B cell (primary cell): ENCODE measurements around the gene FAM186B. TPM values are rescaled to one million over a fixed set of nuclear protein-coding genes. Genes with fewer than 3 reads are reported as not detected.

Experiments
- ATAC-seq: fragments of 200-7000 bp; cut with Tn5 transposase; one replicate; pipeline ENCODE4 v1.10.0; 2021; ENCODE audit warnings: low read depth, mild to moderate bottlenecking, moderate number of reproducible peaks, moderate library complexity
- CTCF ChIA-PET: fragments of 350-600 bp; sonication (Branson Sonifier 250); formaldehyde crosslinking; loops from one replicate; lab custom pipeline; 2021; ENCODE audit warnings: antibody characterized with exemption, inconsistent platforms; lab: Charles Lee
- POLR2A ChIA-PET: fragments of 350-600 bp; sonication (Branson Sonifier 250); formaldehyde crosslinking; loops from one replicate; lab custom pipeline; 2021; ENCODE audit warnings: antibody characterized with exemption; lab: Charles Lee
- DNase-seq: peaks from one replicate; pipeline ENCODE4 v3.0.0; 2013
- H2AFZ ChIP-seq: 2 replicates; pipeline ENCODE4 v1.6.1; 2012; ENCODE audit warnings: mild to moderate bottlenecking, low read depth, low read length; ENCODE audit not compliant: insufficient read depth, poor library complexity, severe bottlenecking
- H3K27ac ChIP-seq, 2 donors: 1 replicate in 1 of 2; 2 replicates in 1 of 2; pipeline ENCODE4 v1.5.1; 2012 to 2013; ENCODE audit warnings: low read length in 2 of 2, mild to moderate bottlenecking in 2 of 2, moderate library complexity in 1 of 2
- H3K27me3 ChIP-seq, 4 experiments: fragments of 200-600 bp in 1 of 4; sonication (generic) in 1 of 4; replicated peaks in 1 of 4; 1 replicate in 2 of 4; 2 replicates in 2 of 4; pipeline versions ENCODE4 v1.6.1 to v1.7.0; 2013 to 2016; ENCODE audit warnings: low read length in 3 of 4, mild to moderate bottlenecking in 2 of 4, mixed read lengths in 1 of 4, moderate library complexity in 1 of 4; ENCODE audit not compliant: insufficient read depth in 4 of 4, control insufficient read depth in 3 of 4; ENCODE audit errors: control extremely low read depth in 1 of 4
- H3K36me3 ChIP-seq, 2 experiments: replicated peaks in 1 of 2; 1 replicate in 1 of 2; 2 replicates in 1 of 2; pipeline versions ENCODE4 v1.6.1 to v1.7.1; 2013; ENCODE audit warnings: low read length in 1 of 2; ENCODE audit not compliant: insufficient read depth in 2 of 2, control insufficient read depth in 1 of 2; ENCODE audit errors: control extremely low read depth in 1 of 2, extremely low read depth in 1 of 2
- H3K4me1 ChIP-seq, 2 donors: fragments of 200-600 bp in 1 of 2; sonication (generic) in 1 of 2; 1 replicate in 1 of 2; 2 replicates in 1 of 2; pipeline versions ENCODE4 v1.5.1 to v1.6.1; 2013 to 2017; ENCODE audit warnings: low read length in 2 of 2; ENCODE audit not compliant: control insufficient read depth in 2 of 2, insufficient read depth in 2 of 2
- H3K4me2 ChIP-seq: replicated peaks from 2 replicates; pipeline ENCODE3; 2012; ENCODE audit warnings: mild to moderate bottlenecking, low read depth, low read length; ENCODE audit not compliant: poor library complexity, severe bottlenecking
- H3K4me3 ChIP-seq, 5 experiments: fragments of 200-600 bp in 1 of 5; sonication (generic) in 1 of 5; 1 replicate in 3 of 5; 2 replicates in 2 of 5; pipeline versions ENCODE4 v1.5.1 to v1.7.0; 2011 to 2016; ENCODE audit warnings: low read length in 4 of 5, mild to moderate bottlenecking in 4 of 5, low read depth in 2 of 5, control low read depth in 1 of 5, moderate library complexity in 1 of 5; ENCODE audit not compliant: insufficient read depth in 1 of 5; ENCODE audit errors: control extremely low read depth in 1 of 5, extremely low read depth in 1 of 5
- H3K79me2 ChIP-seq: fragments of 200-600 bp; sonication (generic); one replicate; pipeline ENCODE4 v1.6.0; 2016; ENCODE audit warnings: low read length; ENCODE audit not compliant: control insufficient read depth, insufficient read depth
- H3K9ac ChIP-seq: fragments of 200-600 bp; sonication (generic); 2 replicates; pipeline ENCODE4 v1.6.1; 2017; ENCODE audit warnings: mild to moderate bottlenecking, low read length, moderate library complexity
- H3K9me3 ChIP-seq, 3 donors: one replicate each; pipeline versions ENCODE4 v1.6.1 to v1.7.1; 2013; ENCODE audit warnings: low read length in 2 of 3; ENCODE audit not compliant: control insufficient read depth in 2 of 3, insufficient read depth in 1 of 3; ENCODE audit errors: control extremely low read depth in 1 of 3
- H4K20me1 ChIP-seq: 2 replicates; pipeline ENCODE4 v1.6.0; 2012; ENCODE audit warnings: mild to moderate bottlenecking, low read length; ENCODE audit not compliant: insufficient read depth, control insufficient read depth, poor library complexity, severe bottlenecking
- H3K27ac Mint-ChIP-seq: one replicate; pipeline ENCODE4 v1.8.0; 2021; ENCODE audit warnings: mixed read lengths
- H3K27me3 Mint-ChIP-seq: one replicate; pipeline ENCODE4 v1.8.0; 2021; ENCODE audit warnings: mixed read lengths
- H3K4me1 Mint-ChIP-seq: one replicate; pipeline ENCODE4 v1.8.0; 2021; ENCODE audit warnings: mixed read lengths
- H3K4me3 Mint-ChIP-seq: one replicate; pipeline ENCODE4 v1.8.0; 2021; ENCODE audit warnings: mixed read lengths
- H3K9me3 Mint-ChIP-seq: one replicate; pipeline ENCODE4 v1.8.0; 2022; ENCODE audit warnings: mixed read lengths; ENCODE audit not compliant: insufficient read depth
- CTCF ChIP-seq: fragments of 200-600 bp; IDR thresholded peaks from one replicate; pipeline ENCODE4 v1.8.0; 2022; ENCODE audit warnings: antibody characterized with exemption, mild to moderate bottlenecking
- EZH2 ChIP-seq: IDR thresholded peaks from 2 replicates; pipeline ENCODE4 v1.6.1; 2012; ENCODE audit warnings: borderline replicate concordance, low read depth, mild to moderate bottlenecking, moderate library complexity, low read length; ENCODE audit not compliant: insufficient read depth, poor library complexity, severe bottlenecking
- WGBS: methylation state at CpG from one replicate; pipeline ENCODE4 v1.1.5; 2013; ENCODE audit warnings: missing lambda C conversion rate; ENCODE audit not compliant: insufficient coverage; 5-methylcytosine and 5-hydroxymethylcytosine counted together
- intact Hi-C: fragments of 100-400 bp; cut with micrococcal nuclease; formaldehyde crosslinking; loops from one replicate; pipeline ENCODE4 v1.10.0; 2022
- polyA plus RNA-seq: library from polyadenylated mRNA; depleted of rRNA; stranded (reverse); fragments of >200 nt; gene quantifications from 2 replicates; pipeline ENCODE4 v1.2.3, GENCODE V29; 2012
- total RNA-seq, 2 donors: library from RNA; stranded (reverse); fragments of 120-200 nt in 1 of 2; gene quantifications; 1 replicate in 1 of 2; 2 replicates in 1 of 2; pipeline versions ENCODE4 v1.2.3 to v1.2.4, GENCODE V29; 2013 to 2022

The FAM186B gene
- total and polyA plus RNA-seq, 2 donors (not counting 1 experiment from before 2014, with no cell fraction given), result 0.13 to 0.47 TPM

DNA sequence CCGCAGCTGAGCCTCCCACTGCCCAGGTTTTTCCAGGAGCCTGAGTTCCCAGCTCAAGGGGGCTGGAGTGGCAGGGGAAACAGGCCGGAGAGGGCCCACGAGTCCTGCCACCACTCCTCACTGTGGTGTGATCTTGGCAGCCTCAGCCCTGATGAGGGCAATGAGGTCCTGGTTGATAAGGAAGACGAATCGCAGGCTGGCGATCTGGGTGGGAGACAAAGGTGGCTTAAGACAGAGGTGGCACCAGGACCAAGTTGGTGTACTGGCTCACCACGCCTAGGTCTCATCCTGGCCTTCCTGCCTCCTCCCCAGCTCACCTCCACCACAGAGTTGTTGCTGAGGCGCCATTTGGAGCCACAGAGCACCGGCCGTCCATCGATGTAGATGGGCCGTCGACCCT, 46.9 kb downstream of the FAM186B start:
- Histone ChIP-seq H3K27ac (no peak overlapping the region), H3K4me3 (no peak overlapping the region), H3K27me3 (no peaks in the 10 kb centered on the region), H3K9ac (no peak overlapping the region), H3K36me3 (peaks cover 0 to 57% of the 10 kb centered on the region in 2 experiments), H3K4me1 (no peaks in the 10 kb centered on the region), H3K4me2 (no peak overlapping the region), H2AFZ (no peak overlapping the region), H3K9me3 (no peaks in the 10 kb centered on the region), H3K79me2 (no peaks in the 10 kb centered on the region), H4K20me1 (peaks cover 2% of the 10 kb centered on the region)
- TF ChIP-seq EZH2 (no peak), CTCF (no peak)
- H3K9me3 Mint-ChIP-seq, result no peaks in the 10 kb centered on the region
- no peak overlapping the region for H3K27ac Mint-ChIP-seq
- 98% methylated on average over 10 of the region's 13 CpGs for WGBS
- no peaks in the 10 kb centered on the region for H3K27me3 Mint-ChIP-seq
- ChIA-PET POLR2A (no interaction called here), CTCF (no interaction called here)
- DNase-seq (no peak), ATAC-seq (no peak)
- H3K4me3 Mint-ChIP-seq, result no peak overlapping the region
- intact Hi-C loops, result no loop called here
- H3K4me1 Mint-ChIP-seq, result no peaks in the 10 kb centered on the region

DNA sequence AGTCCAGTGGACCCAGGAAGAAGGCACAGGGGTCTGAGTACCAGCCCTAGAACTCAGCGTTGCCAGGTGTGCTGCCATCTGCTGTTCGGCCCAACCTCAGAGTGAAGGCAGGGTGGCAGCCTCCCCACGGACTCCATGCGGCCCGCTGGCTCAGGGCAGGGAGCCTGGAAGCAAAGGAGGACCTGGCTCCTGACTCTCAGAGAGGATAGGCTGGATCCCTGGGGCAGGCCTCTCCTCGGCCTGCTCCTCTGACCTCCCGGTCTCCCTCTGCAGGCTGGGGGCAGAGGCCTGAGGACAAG, 47.6 kb downstream of the FAM186B start:
- Histone ChIP-seq H3K27ac (no peak overlapping the region), H3K27me3 (no peaks in the 10 kb centered on the region), H3K36me3 (peaks cover 0 to 51% of the 10 kb centered on the region in 2 experiments), H3K4me1 (no peaks in the 10 kb centered on the region), H4K20me1 (no peaks in the 10 kb centered on the region), H3K79me2 (no peaks in the 10 kb centered on the region), H3K4me2 (no peak overlapping the region), H2AFZ (no peak overlapping the region), H3K9me3 (no peaks in the 10 kb centered on the region), H3K9ac (no peak overlapping the region), H3K4me3 (no peak overlapping the region)
- H3K27ac Mint-ChIP-seq, result no peak overlapping the region
- intact Hi-C loops, result no loop called here
- ChIA-PET CTCF (interaction anchor here (1.3 kb wide), 1 partner anchor 199 kb away, joined by 4 read pairs; no protein-coding TSS in a partner anchor), POLR2A (no interaction called here)
- 93% methylated on average over 5 of the region's 7 CpGs for WGBS
- TF ChIP-seq EZH2 (no peak), CTCF (no peak)
- ATAC-seq (no peak), DNase-seq (peak; percentile 18)
- H3K27me3 Mint-ChIP-seq, result no peaks in the 10 kb centered on the region
- no peaks in the 10 kb centered on the region for H3K4me1 Mint-ChIP-seq
- H3K4me3 Mint-ChIP-seq, result no peak overlapping the region
- no peaks in the 10 kb centered on the region for H3K9me3 Mint-ChIP-seq
